HCT116 (cell line): ENCODE measurements around the gene MED13L. TPM values are rescaled to one million over a fixed set of nuclear protein-coding genes. Genes with fewer than 3 reads are reported as not detected.

Experiments
- ATAC-seq: fragments of 200-7000 bp; cut with Tn5 transposase; 2 replicates; pipeline ENCODE4 v1.9.1; 2020; ENCODE audit warnings: mild to moderate bottlenecking, moderate library complexity
- BruUV-seq: library from RNA; stranded (reverse); fragments of 400-500 nt; replicated peaks from 2 replicates; lab custom pipeline; 2021; lab: Mats Ljungman, UMichigan
- CTCF ChIA-PET: fragments of 300-600 bp; sonication (Branson Sonifier 250); formaldehyde crosslinking; loops from one replicate; lab custom pipeline; 2021; ENCODE audit warnings: antibody characterized with exemption; lab: Charles Lee
- POLR2A ChIA-PET: fragments of 300-600, 350-600 bp; sonication (Branson Sonifier 250); formaldehyde crosslinking; loops from one replicate; lab custom pipeline; 2021; ENCODE audit warnings: antibody characterized with exemption; lab: Charles Lee
- RAD21 ChIA-PET, 2 experiments: fragments of 300-600 bp; sonication (Branson Sonifier 250); formaldehyde crosslinking; loops; one replicate each; lab custom pipeline; 2023; ENCODE audit warnings: low total read pairs in 2 of 2; ENCODE audit not compliant: uncharacterized antibody in 2 of 2, unreplicated experiment in 2 of 2, low non-redundant PET in 1 of 2; lab: Charles Lee
- DNase-seq: peaks from one replicate; pipeline ENCODE4 v3.0.0-alpha.2; 2010; ENCODE audit warnings: low read depth, low spot score
- H2AFZ ChIP-seq: fragments of 200-600 bp; shearing (Covaris generic), sonication (generic); 2 replicates; pipeline ENCODE4 v1.6.1; 2017; ENCODE audit warnings: low read depth, mixed run types, mixed read lengths, antibody characterized with exemption, low read length; ENCODE audit not compliant: poor library complexity, severe bottlenecking
- H3K27ac ChIP-seq: 2 replicates; pipeline ENCODE4 v1.5.1; 2012; ENCODE audit warnings: low read depth, low read length
- H3K27me3 ChIP-seq: fragments of 200-600 bp; sonication (generic); 2 replicates; pipeline ENCODE4 v1.6.1; 2016; ENCODE audit warnings: mixed run types, low read length, mixed read lengths; ENCODE audit not compliant: insufficient read depth
- H3K36me3 ChIP-seq, 2 experiments: fragments of 200-500 bp in 1 of 2; fragments of 200-600 bp in 1 of 2; sonication (Bioruptor generic) in 1 of 2; sonication (generic) in 1 of 2; 2 replicates each; pipeline versions ENCODE4 v1.5.1 to v1.6.1; 2014 to 2016; ENCODE audit warnings: low read length in 2 of 2, inconsistent platforms in 1 of 2, mixed read lengths in 1 of 2, mixed run types in 1 of 2; ENCODE audit not compliant: insufficient read depth in 2 of 2, control insufficient read depth in 1 of 2
- H3K4me1 ChIP-seq, 2 experiments: fragments of 200-600 bp in 1 of 2; sonication (generic) in 1 of 2; 2 replicates each; pipeline versions ENCODE4 v1.5.1 to v1.6.1; 2012 to 2017; ENCODE audit warnings: low read length in 2 of 2, inconsistent platforms in 1 of 2, mild to moderate bottlenecking in 1 of 2, mixed read lengths in 1 of 2, mixed run types in 1 of 2, moderate library complexity in 1 of 2; ENCODE audit not compliant: insufficient read depth in 2 of 2, control insufficient read depth in 1 of 2
- H3K4me2 ChIP-seq: fragments of 200-600 bp; sonication (generic); 2 replicates; pipeline ENCODE4 v1.6.1; 2017; ENCODE audit warnings: mixed run types, low read length, mixed read lengths
- H3K4me3 ChIP-seq, 2 experiments: fragments of 200-600 bp in 1 of 2; sonication (generic) in 1 of 2; replicated peaks in 1 of 2; 2 replicates each; pipeline ENCODE4 v1.5.1; 2011 to 2016; ENCODE audit warnings: low read length in 2 of 2, control low read depth in 1 of 2, low read depth in 1 of 2, mild to moderate bottlenecking in 1 of 2, mixed read lengths in 1 of 2, mixed run types in 1 of 2
- H3K79me2 ChIP-seq: fragments of 200-600 bp; sonication (generic); 2 replicates; pipeline ENCODE4 v1.6.1; 2017; ENCODE audit warnings: mild to moderate bottlenecking, mixed run types, low read length, moderate library complexity, mixed read lengths; ENCODE audit not compliant: insufficient read depth
- H3K9ac ChIP-seq: fragments of 200-600 bp; sonication (generic); 2 replicates; pipeline ENCODE4 v1.6.1; 2016; ENCODE audit warnings: low read length, mixed read lengths
- H3K9me2 ChIP-seq: fragments of 200-600 bp; sonication (generic), shearing (Covaris generic); 2 replicates; pipeline ENCODE4 v1.6.1; 2017; ENCODE audit warnings: mixed run types, mild to moderate bottlenecking, moderate library complexity; ENCODE audit not compliant: insufficient read depth
- H3K9me3 ChIP-seq, 2 experiments: fragments of 200-500 bp in 1 of 2; fragments of 200-600 bp in 1 of 2; sonication (Bioruptor generic) in 1 of 2; sonication (generic) in 1 of 2; 2 replicates each; pipeline ENCODE4 v1.6.1; 2014 to 2017; ENCODE audit warnings: low read length in 2 of 2, mixed read lengths in 2 of 2, inconsistent platforms in 1 of 2, low read depth in 1 of 2, mild to moderate bottlenecking in 1 of 2, mixed run types in 1 of 2, moderate library complexity in 1 of 2; ENCODE audit not compliant: control insufficient read depth in 1 of 2, insufficient read depth in 1 of 2
- H4K20me1 ChIP-seq: fragments of 200-600 bp; sonication (generic), shearing (Covaris generic); 2 replicates; pipeline ENCODE4 v1.6.1; 2017; ENCODE audit warnings: mixed run types, mild to moderate bottlenecking, moderate library complexity; ENCODE audit not compliant: insufficient read depth
- CEBPB ChIP-seq: IDR thresholded peaks from 2 replicates; pipeline ENCODE4 v1.6.1; 2012; ENCODE audit warnings: low read depth
- EGR1 ChIP-seq: IDR thresholded peaks from 2 replicates; pipeline ENCODE4 v1.6.1; 2012; ENCODE audit warnings: low read depth
- ELF1 ChIP-seq: IDR thresholded peaks from 2 replicates; pipeline ENCODE4 v1.6.1; 2012; ENCODE audit warnings: low read depth, borderline replicate concordance
- EZH2phosphoT487 ChIP-seq: fragments of 200-600 bp; IDR thresholded peaks from 2 replicates; pipeline ENCODE4 v1.6.1; 2018; ENCODE audit warnings: antibody characterized with exemption, borderline replicate concordance
- FOSL1 ChIP-seq: IDR thresholded peaks from 2 replicates; pipeline ENCODE4 v1.6.1; 2012; ENCODE audit warnings: low read depth
- JUND ChIP-seq: IDR thresholded peaks from 2 replicates; pipeline ENCODE4 v1.6.1; 2012
- POLR2AphosphoS5 ChIP-seq: IDR thresholded peaks from 2 replicates; pipeline ENCODE4 v1.6.1; 2011; ENCODE audit warnings: mild to moderate bottlenecking, low read depth, low read length, moderate library complexity
- RAD21 ChIP-seq: IDR thresholded peaks from 2 replicates; pipeline ENCODE4 v1.6.1; 2012; ENCODE audit warnings: low read depth, mild to moderate bottlenecking
- REST ChIP-seq: IDR thresholded peaks from 2 replicates; pipeline ENCODE4 v1.6.1; 2012; ENCODE audit warnings: low read depth
- SIN3A ChIP-seq: IDR thresholded peaks from 2 replicates; pipeline ENCODE4 v1.6.1; 2012; ENCODE audit warnings: low read depth
- SP1 ChIP-seq: IDR thresholded peaks from 2 replicates; pipeline ENCODE4 v1.6.1; 2012; ENCODE audit warnings: low read depth
- TCF7L2 ChIP-seq: IDR thresholded peaks from 2 replicates; pipeline ENCODE4 v1.7.0; 2011; ENCODE audit warnings: borderline replicate concordance, inconsistent platforms; ENCODE audit not compliant: insufficient read depth, insufficient read length; ENCODE audit errors: extremely low read depth
- ZNF274 ChIP-seq: fragments of 200-500 bp; sonication (Bioruptor generic); IDR thresholded peaks from 2 replicates; pipeline ENCODE4 v1.6.1; 2014; ENCODE audit warnings: mild to moderate bottlenecking, low read depth, low read length, inconsistent platforms
- intact Hi-C: fragments of 100-400 bp; cut with micrococcal nuclease; formaldehyde crosslinking; loops from 2 replicates; pipeline ENCODE4 v1.10.0; 2022
- total RNA-seq: library from RNA; stranded (reverse); gene quantifications from one replicate; pipeline ENCODE4 v1.2.1, GENCODE V29; 2021; ENCODE audit not compliant: unreplicated experiment
- TF ChIP-seq, protein P1 (sequence below): IDR thresholded peaks from 2 replicates; pipeline ENCODE4 v1.6.1; 2012
- TF ChIP-seq, protein P2 (sequence below): IDR thresholded peaks from 2 replicates; pipeline ENCODE4 v1.6.1; 2012

The MED13L gene
- total RNA-seq, 1 experiment from 2014 or later: 176 TPM

DNA sequence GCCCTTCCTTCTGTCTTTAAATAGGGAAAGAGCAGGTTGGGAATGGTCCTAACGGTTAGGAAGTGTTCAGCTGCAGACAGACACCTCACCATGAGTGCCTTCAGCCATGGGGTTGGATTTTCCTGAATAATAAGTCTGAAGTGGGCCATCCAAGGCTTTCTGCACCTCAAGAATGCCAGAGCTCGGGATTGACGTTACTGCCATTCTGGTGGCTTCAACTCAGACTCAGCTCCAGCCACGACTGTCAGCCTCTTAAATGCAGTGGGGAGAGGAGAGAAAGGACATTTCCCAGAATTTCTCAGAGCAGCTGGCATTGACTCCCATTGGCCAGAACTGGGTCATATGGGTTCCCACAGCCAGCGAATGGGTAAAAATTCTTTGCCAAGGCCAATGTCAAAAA, 363.4 kb downstream of the MED13L start:
- ChIA-PET RAD21 (no interaction called here), CTCF (no interaction called here), POLR2A (no interaction called here)
- Histone ChIP-seq H2AFZ (no peak overlapping the region), H3K9me3 (no peaks in the 10 kb centered on the region), H4K20me1 (no peaks in the 10 kb centered on the region), H3K4me1 (peaks cover 0 to 8% of the 10 kb centered on the region in 2 experiments; a peak in 1 of 4 replicates), H3K27me3 (no peaks in the 10 kb centered on the region), H3K27ac (no peak overlapping the region), H3K36me3 (no peaks in the 10 kb centered on the region), H3K9me2 (no peaks in the 10 kb centered on the region), H3K79me2 (no peaks in the 10 kb centered on the region), H3K4me2 (no peak overlapping the region), H3K4me3 (no peak overlapping the region), H3K9ac (no peak overlapping the region)
- ATAC-seq (no peak), DNase-seq (no peak)
- TF ChIP-seq SP1 (no peak), TCF7L2 (no peak), POLR2AphosphoS5 (no peak), REST (no peak), ELF1 (no peak), JUND (no peak), SIN3A (no peak), CEBPB (no peak)
- BruUV-seq: no TSS peak
- intact Hi-C loops: no loop called here

- intact Hi-C loops: no loop called here
- no peak overlapping the region for H3K27ac ChIP-seq
- no peak overlapping the region for H3K9ac ChIP-seq
- no peak overlapping the region for H2AFZ ChIP-seq
- H3K36me3 ChIP-seq: no peaks in the 10 kb centered on the region
- H3K9me2 ChIP-seq: no peaks in the 10 kb centered on the region
- no TSS peak for BruUV-seq
- CTCF ChIA-PET: no interaction called here
- H3K9me3 ChIP-seq: no peaks in the 10 kb centered on the region
- H3K79me2 ChIP-seq: no peaks in the 10 kb centered on the region
- no peaks in the 10 kb centered on the region for H3K27me3 ChIP-seq
- DNase-seq (no peak), ATAC-seq (no peak)
- no peak overlapping the region for H3K4me2 ChIP-seq
- H4K20me1 ChIP-seq: no peaks in the 10 kb centered on the region
- peaks cover 0 to 7% of the 10 kb centered on the region in 2 experiments; a peak in 1 of 4 replicates for H3K4me1 ChIP-seq
- H3K4me3 ChIP-seq: no peak overlapping the region
- RAD21 ChIA-PET: no interaction called here
- POLR2A ChIA-PET: no interaction called here
- TF ChIP-seq REST (no peak), SIN3A (no peak), CEBPB (no peak), FOSL1 (no peak), JUND (no peak), EZH2phosphoT487 (no peak), ZNF274 (no peak), SP1 (no peak), RAD21 (no peak), EGR1 (no peak)
- TF ChIP-seq, protein P1, sequence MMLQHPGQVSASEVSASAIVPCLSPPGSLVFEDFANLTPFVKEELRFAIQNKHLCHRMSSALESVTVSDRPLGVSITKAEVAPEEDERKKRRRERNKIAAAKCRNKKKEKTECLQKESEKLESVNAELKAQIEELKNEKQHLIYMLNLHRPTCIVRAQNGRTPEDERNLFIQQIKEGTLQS: no peak
- TF ChIP-seq, protein P2, sequence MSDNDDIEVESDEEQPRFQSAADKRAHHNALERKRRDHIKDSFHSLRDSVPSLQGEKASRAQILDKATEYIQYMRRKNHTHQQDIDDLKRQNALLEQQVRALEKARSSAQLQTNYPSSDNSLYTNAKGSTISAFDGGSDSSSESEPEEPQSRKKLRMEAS: no peak
Measured at GRCh38 chr12:115912440-115912839, 365.1 kb downstream of the MED13L start.
